Measurements from ENCODE around the gene C3orf20.
"Not testable (repeated sequence)": the region's sequence is repeated elsewhere in the genome, so short reads cannot be mapped to it uniquely, and the experiment has no call there.

Gene C3orf20

GRCh38 chr3:14651440-14652251 lies 23.3 kb upstream of the C3orf20 start, which contains the start of gene CCDC174:
TSS of gene CCDC174 (plus strand) at chr3:14651762. CDS start at chr3:14651837, 75 bp downstream.
- Histone ChIP-seq H3K9ac (ENCODE audit: low read length) (peak within 1 kb of the TSS; percentile 83), H2AFZ (ENCODE audit: low read length) (no peak within 1 kb of the TSS), H3K4me2 (ENCODE audit: low read length) (peak within 1 kb of the TSS; percentile 96), H4K20me1 (ENCODE audit: insufficient read depth, low read length) (no peaks in the 10 kb centered on the region), H3K27ac (ENCODE audit: low read depth, low read length, poor library complexity, severe bottlenecking) (peak within 1 kb of the TSS; percentile 22), H3F3A (ENCODE audit: insufficient read depth, low read length) (no peaks in the 10 kb centered on the region), H3K9me2 (ENCODE audit: low read depth, low read length) (no peaks in the 10 kb centered on the region), H3K4me1 (ENCODE audit: insufficient read depth, low read length, severe bottlenecking) (peaks cover 30% of the 10 kb centered on the region), H3K9me3 (ENCODE audit: low read length) (no peaks in the 10 kb centered on the region), H3K4me3 (ENCODE audit: low read depth, low read length, poor library complexity, severe bottlenecking) (peak within 1 kb of the TSS; percentile 83), H3K79me2 (ENCODE audit: insufficient read depth, low read length) (peaks cover 26% of the 10 kb centered on the region), H3K27me3 (ENCODE audit: insufficient read depth, low read length) (no peaks in the 10 kb centered on the region), H3K36me3 (ENCODE audit: insufficient read depth, low read length) (peaks cover 27% of the 10 kb centered on the region)
- TF ChIP-seq EZH2 (IDR thresholded peaks at IDR 0.05; ENCODE audit: borderline replicate concordance, low read length), result no peak
- TF ChIP-seq CTCF (IDR thresholded peaks at IDR 0.05; ENCODE audit: low read length), result no peak

- H3K27me3 ChIP-seq (ENCODE audit: insufficient read depth, low read length); H3K9me3 ChIP-seq (ENCODE audit: low read length); H3K9me2 ChIP-seq (ENCODE audit: low read depth, low read length); H2AFZ ChIP-seq (ENCODE audit: low read length); H3F3A ChIP-seq (ENCODE audit: insufficient read depth, low read length); H4K20me1 ChIP-seq (ENCODE audit: insufficient read depth, low read length): not testable (repeated sequence)
- H3K36me3 ChIP-seq (ENCODE audit: insufficient read depth, low read length), result peaks cover 34% of the 10 kb centered on the region
- peak overlapping the region; percentile 21 for H3K27ac ChIP-seq (ENCODE audit: low read depth, low read length, poor library complexity, severe bottlenecking)
- H3K4me1 ChIP-seq (ENCODE audit: insufficient read depth, low read length, severe bottlenecking), result peaks cover 30% of the 10 kb centered on the region
- H3K9ac ChIP-seq (ENCODE audit: low read length), result peak overlapping the region; percentile 83
- peak overlapping the region; percentile 96 for H3K4me2 ChIP-seq (ENCODE audit: low read length)
- H3K79me2 ChIP-seq (ENCODE audit: insufficient read depth, low read length), result peaks cover 26% of the 10 kb centered on the region
- H3K4me3 ChIP-seq (ENCODE audit: low read depth, low read length, poor library complexity, severe bottlenecking), result peak overlapping the region; percentile 83
Measured at GRCh38 chr3:14652360-14652907, 22.5 kb upstream of the C3orf20 start.

GRCh38 chr3:14657579-14657978 lies 17.4 kb upstream of the C3orf20 start:
- Histone ChIP-seq H4K20me1 (ENCODE audit: insufficient read depth, low read length) (no peaks in the 10 kb centered on the region), H3K4me1 (ENCODE audit: insufficient read depth, low read length, severe bottlenecking) (peaks cover 17% of the 10 kb centered on the region), H3F3A (ENCODE audit: insufficient read depth, low read length) (no peaks in the 10 kb centered on the region), H3K27ac (ENCODE audit: low read depth, low read length, poor library complexity, severe bottlenecking) (no peak overlapping the region), H3K9ac (ENCODE audit: low read length) (no peak overlapping the region), H3K4me2 (ENCODE audit: low read length) (no peak overlapping the region), H3K79me2 (ENCODE audit: insufficient read depth, low read length) (peaks cover 17% of the 10 kb centered on the region), H3K4me3 (ENCODE audit: low read depth, low read length, poor library complexity, severe bottlenecking) (no peak overlapping the region), H3K9me3 (ENCODE audit: low read length) (no peaks in the 10 kb centered on the region), H3K27me3 (ENCODE audit: insufficient read depth, low read length) (no peaks in the 10 kb centered on the region), H2AFZ (ENCODE audit: low read length) (no peak overlapping the region), H3K9me2 (ENCODE audit: low read depth, low read length) (no peaks in the 10 kb centered on the region), H3K36me3 (ENCODE audit: insufficient read depth, low read length) (peaks cover 86% of the 10 kb centered on the region)
- no peak for TF ChIP-seq CTCF (IDR thresholded peaks at IDR 0.05; ENCODE audit: low read length)
- no peak for TF ChIP-seq EZH2 (IDR thresholded peaks at IDR 0.05; ENCODE audit: borderline replicate concordance, low read length)

Data from OCI-LY1 (cell line).